Bronchial epithelial cell (primary cell): ENCODE results near the gene ENDOU. TPM values are rescaled to one million over a fixed set of nuclear protein-coding genes. Genes with fewer than 3 reads are reported as not detected.

Experiments used
- DNase-seq: peaks from one replicate; pipeline ENCODE4 v3.0.0-alpha.2; 2010; ENCODE audit warnings: low read depth
- FAIRE-seq: peaks from 2 replicates; lab custom pipeline; 2011; peaks lifted over from hg19 to GRCh38; lab: Jason Lieb, UNC
- H3K27me3 ChIP-seq: 2 replicates; pipeline ENCODE4 v1.5.1; 2011; ENCODE audit warnings: low read length; ENCODE audit not compliant: control insufficient read depth, insufficient read depth
- H3K36me3 ChIP-seq: 2 replicates; pipeline ENCODE4 v1.5.1; 2011; ENCODE audit warnings: low read length; ENCODE audit not compliant: control insufficient read depth, insufficient read depth
- H3K4me3 ChIP-seq: 2 replicates; pipeline ENCODE4 v1.5.1; 2011; ENCODE audit warnings: mild to moderate bottlenecking, low read depth, low read length, control low read depth
- CTCF ChIP-seq: IDR thresholded peaks from 2 replicates; pipeline ENCODE4 v1.5.1; 2011; ENCODE audit warnings: mild to moderate bottlenecking, moderate library complexity, low read length, control low read depth, inconsistent platforms; ENCODE audit not compliant: insufficient read depth, severe bottlenecking
- total RNA-seq: library from RNA; depleted of rRNA; stranded (reverse); fragments of >200 nt; gene quantifications from 2 replicates; pipeline ENCODE4 v1.2.1, GENCODE V29; 2014

ENDOU gene
- total RNA-seq, 1 donor from 2014 or later, result not detected

GRCh38 chr12:47750916-47751470, 25.7 kb upstream of the ENDOU start:
- no peak for TF ChIP-seq CTCF
- H3K4me3 ChIP-seq, result no peak overlapping the region
- no peak for FAIRE-seq
- H3K36me3 ChIP-seq, result no peaks in the 10 kb centered on the region
- DNase-seq, result no peak
- H3K27me3 ChIP-seq, result no peaks in the 10 kb centered on the region

- H3K36me3 ChIP-seq, result no peaks in the 10 kb centered on the region
These were observed 25.0 kb upstream of the ENDOU start for GRCh38 chr12:47750229-47750798.

GRCh38 chr12:47748899-47749298, 23.6 kb upstream of the ENDOU start:
- no peak for TF ChIP-seq CTCF
- DNase-seq (no peak), FAIRE-seq (no peak)
- H3K4me3 ChIP-seq, result no peak overlapping the region
- no peaks in the 10 kb centered on the region for H3K36me3 ChIP-seq
- no peaks in the 10 kb centered on the region for H3K27me3 ChIP-seq

More at GRCh38 chr12:47750229-47750798, 25.0 kb upstream of the ENDOU start:
- no peak for DNase-seq
- TF ChIP-seq CTCF, result no peak
- no peaks in the 10 kb centered on the region for H3K27me3 ChIP-seq
- no peak overlapping the region for H3K4me3 ChIP-seq
- peak; percentile 32 for FAIRE-seq

DNA sequence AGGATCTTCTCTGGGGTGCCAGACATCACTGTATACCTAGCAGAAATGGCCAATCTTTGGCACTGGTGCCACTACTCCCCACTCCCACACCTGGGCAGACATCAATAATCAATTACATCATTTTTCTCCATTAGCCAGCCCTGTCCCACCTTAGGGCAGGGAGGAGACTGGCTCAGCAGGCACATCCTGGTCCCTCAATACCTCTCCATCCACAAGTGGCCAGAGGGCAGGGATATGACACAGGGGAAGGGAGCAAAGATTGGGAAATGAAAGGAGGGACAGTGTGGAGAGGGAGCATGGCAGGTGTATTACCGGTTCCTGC, 23.2 kb upstream of the ENDOU start:
- no peaks in the 10 kb centered on the region for H3K27me3 ChIP-seq
- FAIRE-seq, result no peak
- no peaks in the 10 kb centered on the region for H3K36me3 ChIP-seq
- no peak overlapping the region for H3K4me3 ChIP-seq
- DNase-seq, result no peak
- TF ChIP-seq CTCF, result no peak

DNA sequence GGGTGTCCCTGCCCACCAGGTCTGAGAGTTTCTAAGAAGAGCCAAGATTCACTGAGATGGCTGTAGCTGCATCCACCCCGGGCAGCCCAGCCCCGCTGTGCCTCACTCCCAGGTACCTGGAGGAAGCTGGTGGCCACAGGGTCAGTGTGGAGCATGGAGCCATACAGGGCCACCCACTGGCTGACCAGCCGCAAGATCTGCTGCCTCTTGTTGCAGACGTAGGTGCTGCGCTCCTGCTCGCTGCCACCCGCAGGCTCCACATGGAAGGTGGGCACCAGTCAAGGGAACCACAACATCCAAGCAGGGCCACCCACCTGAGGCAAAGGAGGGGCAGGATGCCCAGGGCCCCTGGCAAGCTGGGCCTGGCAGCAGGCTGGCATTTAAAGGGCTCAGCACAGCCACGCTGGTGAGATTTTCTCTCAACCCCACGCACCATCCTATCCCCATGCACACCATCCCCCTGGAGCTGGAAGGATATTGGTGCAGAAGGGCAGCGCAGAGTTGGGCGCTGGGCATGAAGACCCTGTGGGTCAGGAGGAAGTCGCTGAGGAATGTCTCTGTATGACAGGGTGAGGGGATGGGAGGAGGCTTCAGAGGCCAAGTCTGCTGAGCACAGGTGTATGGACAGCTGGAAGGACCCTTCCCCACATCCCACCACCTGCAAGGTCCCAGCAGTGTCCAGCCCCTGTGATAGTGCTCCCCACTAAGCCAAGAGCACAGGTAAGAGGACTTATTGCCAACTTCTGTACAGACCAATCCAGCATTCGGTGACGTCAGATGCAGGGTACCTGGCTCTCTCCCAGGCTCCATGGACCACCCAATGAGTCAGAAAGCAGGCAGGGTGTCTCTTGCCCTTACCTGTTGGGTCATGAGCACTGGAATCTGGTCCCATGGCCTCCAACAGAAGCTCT, 22.6 kb upstream of the ENDOU start:
- no peaks in the 10 kb centered on the region for H3K27me3 ChIP-seq
- peak; percentile 58 for DNase-seq

More for the DNA sequence above, 22.6 kb upstream of the ENDOU start:
- no peaks in the 10 kb centered on the region for H3K36me3 ChIP-seq
- TF ChIP-seq CTCF, result no peak
- peak; percentile 43 for FAIRE-seq
- H3K4me3 ChIP-seq, result no peak overlapping the region
